HG03520 (cell line): ENCODE data around the gene FAM25C.
"Not testable (repeated sequence)": the region's sequence is repeated elsewhere in the genome, so short reads cannot be mapped to it uniquely, and the experiment has no call there.

Experiments used
- ATAC-seq: cut with Tn5 transposase; IDR thresholded peaks from one replicate; pipeline ENCODE4 v1.9.1; 2021; ENCODE audit warnings: mild to moderate bottlenecking, moderate library complexity; ENCODE audit not compliant: unreplicated experiment

The FAM25C gene

GRCh38 chr10:47999691-48000090 lies at the start of gene FAM25C:
FAM25C (minus strand) TSS chr10:47999791; CDS start chr10:47999765, 26 bp downstream.
- not testable (repeated sequence) for ATAC-seq

- ATAC-seq, result not testable (repeated sequence)
These were observed 45.0 kb upstream of the FAM25C start for GRCh38 chr10:48044557-48044956.

GRCh38 chr10:48031390-48031789 lies 31.8 kb upstream of the FAM25C start:
- not testable (repeated sequence) for ATAC-seq

- ATAC-seq, result not testable (repeated sequence)
These were observed 2.7 kb upstream of the FAM25C start for GRCh38 chr10:48002306-48002705.

GRCh38 chr10:47994045-47994444 lies 5.5 kb downstream of the FAM25C start:
- ATAC-seq, result not testable (repeated sequence)

GRCh38 chr10:47992560-47992959 lies 7.0 kb downstream of the FAM25C start:
- ATAC-seq, result not testable (repeated sequence)

- ATAC-seq, result not testable (repeated sequence)
These were observed 7.9 kb downstream of the FAM25C start for GRCh38 chr10:47991706-47992105.

- ATAC-seq, result not testable (repeated sequence)
These were observed 9.5 kb downstream of the FAM25C start for GRCh38 chr10:47990097-47990496.

GRCh38 chr10:47989542-47989950 lies 10.0 kb downstream of the FAM25C start:
- ATAC-seq, result not testable (repeated sequence)

GRCh38 chr10:47988718-47989541 lies 10.7 kb downstream of the FAM25C start:
- ATAC-seq, result not testable (repeated sequence)

GRCh38 chr10:47987952-47988351 lies 11.6 kb downstream of the FAM25C start:
- ATAC-seq, result not testable (repeated sequence)

- ATAC-seq, result not testable (repeated sequence)
These were observed 13.0 kb downstream of the FAM25C start for GRCh38 chr10:47986413-47987230.

GRCh38 chr10:47975409-47975808 lies 24.2 kb downstream of the FAM25C start:
- not testable (repeated sequence) for ATAC-seq

GRCh38 chr10:47973131-47973530 lies 26.5 kb downstream of the FAM25C start:
- ATAC-seq, result not testable (repeated sequence)

- not testable (repeated sequence) for ATAC-seq
These were observed 27.5 kb downstream of the FAM25C start for GRCh38 chr10:47972077-47972476.

- not testable (repeated sequence) for ATAC-seq
These were observed 28.0 kb downstream of the FAM25C start for GRCh38 chr10:47971598-47971997.

GRCh38 chr10:47970047-47970446 lies 29.5 kb downstream of the FAM25C start:
- not testable (repeated sequence) for ATAC-seq

- ATAC-seq, result not testable (repeated sequence)
These were observed 30.6 kb downstream of the FAM25C start for GRCh38 chr10:47968988-47969387.

GRCh38 chr10:47964280-47965063 lies 35.1 kb downstream of the FAM25C start:
- not testable (repeated sequence) for ATAC-seq

- not testable (repeated sequence) for ATAC-seq
These were observed 36.8 kb downstream of the FAM25C start for GRCh38 chr10:47962785-47963184.

GRCh38 chr10:47960699-47961098 lies 38.9 kb downstream of the FAM25C start:
- not testable (repeated sequence) for ATAC-seq
